CD14-positive monocyte (primary cell): Measurements from ENCODE around the gene LINC01488. TPM values are rescaled to one million over a fixed set of nuclear protein-coding genes. Genes with fewer than 3 reads are reported as not detected.

ENCODE experiments used
- DNase-seq, 3 donors: peaks; one replicate each; pipeline ENCODE4 v3.0.0-alpha.2; 2011 to 2022
- H2AFZ ChIP-seq: 2 replicates; pipeline ENCODE4 v1.6.0; 2012; ENCODE audit warnings: mild to moderate bottlenecking, low read depth, low read length, inconsistent platforms; ENCODE audit not compliant: insufficient read depth, poor library complexity, severe bottlenecking
- H3K27ac ChIP-seq, 2 donors: 1 replicate in 1 of 2; 2 replicates in 1 of 2; pipeline ENCODE4 v1.5.1; 2012 to 2013; ENCODE audit warnings: low read length in 2 of 2, control low read depth in 1 of 2, inconsistent platforms in 1 of 2, low read depth in 1 of 2, mild to moderate bottlenecking in 1 of 2
- H3K27me3 ChIP-seq, 2 donors: one replicate each; pipeline versions ENCODE4 v1.6.0 to v1.6.1; 2011 to 2013; ENCODE audit warnings: low read length in 2 of 2; ENCODE audit not compliant: control insufficient read depth in 2 of 2, insufficient read depth in 2 of 2
- H3K36me3 ChIP-seq, 2 donors: replicated peaks in 1 of 2; 1 replicate in 1 of 2; 2 replicates in 1 of 2; pipeline versions ENCODE4 v1.5.1 to v1.6.1; 2012 to 2013; ENCODE audit warnings: low read length in 2 of 2, control low read depth in 1 of 2, inconsistent platforms in 1 of 2, mild to moderate bottlenecking in 1 of 2; ENCODE audit not compliant: insufficient read depth in 2 of 2, control insufficient read depth in 1 of 2
- H3K4me1 ChIP-seq, 2 donors: 1 replicate in 1 of 2; 2 replicates in 1 of 2; pipeline versions ENCODE4 v1.5.1 to v1.6.1; 2012 to 2013; ENCODE audit warnings: low read length in 2 of 2, control low read depth in 1 of 2, inconsistent platforms in 1 of 2, mild to moderate bottlenecking in 1 of 2, moderate library complexity in 1 of 2; ENCODE audit not compliant: insufficient read depth in 2 of 2, control insufficient read depth in 1 of 2
- H3K4me2 ChIP-seq: replicated peaks from 2 replicates; pipeline ENCODE3; 2012; ENCODE audit warnings: low read length, moderate library complexity, mild to moderate bottlenecking; ENCODE audit not compliant: poor library complexity, severe bottlenecking; ENCODE audit errors: extremely low read depth
- H3K4me3 ChIP-seq, 3 experiments: fragments of 200-600 bp in 1 of 3; sonication (generic) in 1 of 3; replicated peaks in 1 of 3; 1 replicate in 2 of 3; 2 replicates in 1 of 3; pipeline ENCODE4 v1.5.1; 2011 to 2013; ENCODE audit warnings: low read length in 3 of 3, mild to moderate bottlenecking in 3 of 3, control low read depth in 2 of 3, low read depth in 2 of 3, inconsistent platforms in 1 of 3, moderate library complexity in 1 of 3
- H3K79me2 ChIP-seq: 2 replicates; pipeline ENCODE4 v1.6.0; 2012; ENCODE audit warnings: mild to moderate bottlenecking, control low read depth, inconsistent platforms, low read length, moderate library complexity; ENCODE audit not compliant: insufficient read depth
- H3K9ac ChIP-seq: 2 replicates; pipeline ENCODE4 v1.6.0; 2017; ENCODE audit warnings: low read length, mild to moderate bottlenecking; ENCODE audit not compliant: insufficient read depth, poor library complexity, severe bottlenecking
- H3K9me3 ChIP-seq, 2 donors: replicated peaks in 1 of 2; 1 replicate in 1 of 2; 2 replicates in 1 of 2; pipeline versions ENCODE4 v1.5.1 to v1.6.1; 2012 to 2013; ENCODE audit warnings: low read length in 2 of 2, control low read depth in 1 of 2; ENCODE audit not compliant: control insufficient read depth in 1 of 2, insufficient read depth in 1 of 2
- H4K20me1 ChIP-seq: 2 replicates; pipeline ENCODE4 v1.6.0; 2012; ENCODE audit warnings: mild to moderate bottlenecking, low read length, control low read depth, moderate library complexity; ENCODE audit not compliant: insufficient read depth
- H3K27ac Mint-ChIP-seq, 7 donors: one replicate each; pipeline ENCODE4 v1.8.0; 2020; ENCODE audit warnings: mild to moderate bottlenecking in 7 of 7, mixed read lengths in 7 of 7, moderate library complexity in 6 of 7, inconsistent platforms in 2 of 7
- H3K27me3 Mint-ChIP-seq, 3 donors: one replicate each; pipeline ENCODE4 v1.8.0; 2021 to 2022; ENCODE audit warnings: low read depth in 3 of 3, mild to moderate bottlenecking in 3 of 3, mixed read lengths in 3 of 3, moderate library complexity in 3 of 3, inconsistent platforms in 1 of 3
- H3K36me3 Mint-ChIP-seq, 2 donors: one replicate each; pipeline ENCODE4 v1.8.0; 2020; ENCODE audit warnings: mixed read lengths in 2 of 2, inconsistent platforms in 1 of 2, mild to moderate bottlenecking in 1 of 2
- H3K4me1 Mint-ChIP-seq: one replicate; pipeline ENCODE4 v1.8.0; 2020; ENCODE audit warnings: mild to moderate bottlenecking, mixed read lengths
- H3K4me3 Mint-ChIP-seq, 2 donors: one replicate each; pipeline ENCODE4 v1.8.0; 2020; ENCODE audit warnings: mild to moderate bottlenecking in 2 of 2, mixed read lengths in 2 of 2, moderate library complexity in 1 of 2
- H3K9me3 Mint-ChIP-seq, 7 donors: one replicate each; pipeline ENCODE4 v1.8.0; 2020 to 2022; ENCODE audit warnings: mixed read lengths in 7 of 7, mild to moderate bottlenecking in 6 of 7, moderate library complexity in 6 of 7, inconsistent platforms in 2 of 7
- CTCF ChIP-seq: fragments of 200-600 bp; IDR thresholded peaks from one replicate; pipeline ENCODE4 v1.8.0; 2022; ENCODE audit warnings: antibody characterized with exemption, mild to moderate bottlenecking
- WGBS: methylation state at CpG from one replicate; pipeline ENCODE4 v1.1.5; 2013; ENCODE audit warnings: missing lambda C conversion rate; ENCODE audit not compliant: insufficient coverage; 5-methylcytosine and 5-hydroxymethylcytosine counted together
- intact Hi-C, 2 donors: fragments of 100-400 bp; cut with micrococcal nuclease; formaldehyde crosslinking; loops; one replicate each; pipeline versions ENCODE4 v1.15.0 to v1.15.1; 2023
- polyA plus RNA-seq, 3 donors: library from polyadenylated mRNA; depleted of rRNA in 1 of 3; unstranded in 2 of 3; stranded (reverse) in 1 of 3; fragments of 300-500 nt in 2 of 3; fragments of >200 nt in 1 of 3; fragmentation: Illumina TruSeq in 2 of 3; gene quantifications; 1 replicate in 2 of 3; 2 replicates in 1 of 3; pipeline ENCODE4 v1.2.3, GENCODE V29; 2012 to 2021

The LINC01488 gene
- polyA plus RNA-seq, 3 donors = not detected

GRCh38 chr11:69483691-69484426, 2.4 kb downstream of the LINC01488 start:
- Histone ChIP-seq H3K4me2 (no peak overlapping the region), H3K27me3 (no peaks in the 10 kb centered on the region), H4K20me1 (no peaks in the 10 kb centered on the region), H3K36me3 (no peaks in the 10 kb centered on the region), H3K79me2 (no peaks in the 10 kb centered on the region), H3K27ac (no peak overlapping the region), H3K4me1 (no peaks in the 10 kb centered on the region), H3K9ac (no peak overlapping the region), H3K9me3 (no peaks in the 10 kb centered on the region), H3K4me3 (no peak overlapping the region), H2AFZ (no peak overlapping the region)
- intact Hi-C loops = no loop called here
- Mint-ChIP-seq H3K27ac (no peak overlapping the region), H3K36me3 (no peaks in the 10 kb centered on the region), H3K9me3 (no peaks in the 10 kb centered on the region), H3K27me3 (peaks cover 2 to 4% (median 2%) of the 10 kb centered on the region in 3 donors), H3K4me3 (no peak overlapping the region), H3K4me1 (no peaks in the 10 kb centered on the region)
- no peak for TF ChIP-seq CTCF
- WGBS = 88% methylated on average over 24 of the region's 25 CpGs
- DNase-seq = no peak

GRCh38 chr11:69484427-69485259, 3.2 kb downstream of the LINC01488 start:
- no peak overlapping the region for H3K27ac ChIP-seq
- H3K4me1 ChIP-seq = no peaks in the 10 kb centered on the region
- DNase-seq = no peak
- no peak overlapping the region for H3K4me2 ChIP-seq
- 93% methylated on average over 10 of the region's 13 CpGs for WGBS
- H3K36me3 ChIP-seq = no peaks in the 10 kb centered on the region
- H3K9me3 ChIP-seq = no peaks in the 10 kb centered on the region
- Mint-ChIP-seq H3K36me3 (no peaks in the 10 kb centered on the region), H3K4me1 (no peaks in the 10 kb centered on the region), H3K9me3 (no peaks in the 10 kb centered on the region), H3K4me3 (no peak overlapping the region), H3K27ac (no peak overlapping the region), H3K27me3 (peaks cover 2 to 4% (median 2%) of the 10 kb centered on the region in 3 donors)
- no peak overlapping the region for H3K9ac ChIP-seq
- no peaks in the 10 kb centered on the region for H3K27me3 ChIP-seq
- no peak for TF ChIP-seq CTCF
- intact Hi-C loops = no loop called here
- no peaks in the 10 kb centered on the region for H3K79me2 ChIP-seq
- no peaks in the 10 kb centered on the region for H4K20me1 ChIP-seq
- H2AFZ ChIP-seq = no peak overlapping the region
- H3K4me3 ChIP-seq = no peak overlapping the region
